Measurements from ENCODE around the gene CAST.

GRCh38 chr5:96690861-96691260 lies 28.7 kb downstream of the CAST start:
- TF ChIP-seq CTCF (IDR thresholded peaks at IDR 0.05) = no peak
- TF ChIP-seq POLR2A (IDR thresholded peaks at IDR 0.05) = no peak
- no peak for TF ChIP-seq EP300 (IDR thresholded peaks at IDR 0.05)
- no peak for TF ChIP-seq POLR2AphosphoS5 (IDR thresholded peaks at IDR 0.05)

Measured in stomach (tissue), 4 donors.